Vagina (tissue), 2 donors: ENCODE data around the gene ATIC. TPM values are rescaled to one million over a fixed set of nuclear protein-coding genes. Genes with fewer than 3 reads are reported as not detected.

Source experiments
- DNase-seq, 2 donors: peaks; one replicate each; pipeline ENCODE4 v3.0.0-alpha.2; 2017; ENCODE audit errors: extremely low spot score in 2 of 2
- H3K27ac ChIP-seq: fragments of 200-600 bp; sonication (generic); one replicate; pipeline ENCODE4 v1.5.1; 2019
- H3K27me3 ChIP-seq: fragments of 200-600 bp; sonication (generic); one replicate; pipeline ENCODE4 v1.5.1; 2019
- H3K36me3 ChIP-seq, 2 donors: fragments of 200-600 bp; sonication (generic); one replicate each; pipeline ENCODE4 v1.5.1; 2017 to 2019
- H3K4me1 ChIP-seq: fragments of 200-600 bp; sonication (generic); one replicate; pipeline ENCODE4 v1.5.1; 2019
- H3K4me3 ChIP-seq, 2 donors: fragments of 200-600 bp; sonication (generic); 1 replicate in 1 of 2; 2 replicates in 1 of 2; pipeline ENCODE4 v1.5.1; 2016 to 2019
- H3K9me3 ChIP-seq: fragments of 200-600 bp; sonication (generic); one replicate; pipeline ENCODE4 v1.5.1; 2019
- CTCF ChIP-seq, 3 experiments: fragments of 450-650 bp in 2 of 3; fragments of 200-600 bp in 1 of 3; sonication (generic) in 1 of 3; IDR thresholded peaks; one replicate each; pipeline ENCODE4 v1.5.1; 2017 to 2019; ENCODE audit warnings: antibody characterized with exemption in 3 of 3, mild to moderate bottlenecking in 2 of 3, moderate library complexity in 2 of 3
- POLR2A ChIP-seq, 2 donors: fragments of 450-650 bp; IDR thresholded peaks; one replicate each; pipeline ENCODE4 v1.6.1; 2017; ENCODE audit warnings: antibody characterized with exemption in 2 of 2, mild to moderate bottlenecking in 2 of 2, moderate library complexity in 2 of 2
- POLR2AphosphoS5 ChIP-seq, 2 donors: sonication (generic); formaldehyde crosslinking; IDR thresholded peaks; one replicate each; pipeline ENCODE4 v1.9.0; 2017; ENCODE audit warnings: antibody characterized with exemption in 2 of 2, mild to moderate bottlenecking in 2 of 2, low read depth in 1 of 2; ENCODE audit not compliant: insufficient read depth in 1 of 2
- intact Hi-C: fragments of 100-400 bp; cut with DNase I; formaldehyde crosslinking; loops from one replicate; pipeline ENCODE4 v1.15.1; 2023
- total RNA-seq: library from RNA; depleted of rRNA; stranded (reverse); fragments of >200 nt; gene quantifications from one replicate; pipeline ENCODE4 v1.2.3, GENCODE V29; 2016

ATIC gene
- total RNA-seq, 1 donor from 2014 or later, result 75.6 TPM

- Histone ChIP-seq H3K9me3 (no peaks in the 10 kb centered on the region), H3K4me1 (no peaks in the 10 kb centered on the region), H3K36me3 (peaks cover 0 to 42% of the 10 kb centered on the region in 2 donors), H3K27me3 (no peaks in the 10 kb centered on the region), H3K4me3 (no peak overlapping the region), H3K27ac (no peak overlapping the region)
- TF ChIP-seq POLR2AphosphoS5 (IDR thresholded peaks at IDR 0.05; ENCODE audit: insufficient read depth in 1 of 2, low read depth in 1 of 2) (no peak), CTCF (IDR thresholded peaks at IDR 0.05) (no peak), POLR2A (IDR thresholded peaks at IDR 0.05) (no peak)
- no peak for DNase-seq
- intact Hi-C loops, result no loop called here
These were observed 72.9 kb downstream of the ATIC start for GRCh38 chr2:215384710-215385109.

GRCh38 chr2:215386566-215386965, 74.7 kb downstream of the ATIC start:
- Histone ChIP-seq H3K27ac (no peak overlapping the region), H3K4me3 (no peak overlapping the region), H3K36me3 (peaks cover 0 to 47% of the 10 kb centered on the region in 2 donors), H3K4me1 (no peaks in the 10 kb centered on the region), H3K27me3 (no peaks in the 10 kb centered on the region), H3K9me3 (no peaks in the 10 kb centered on the region)
- intact Hi-C loops, result no loop called here
- no peak for DNase-seq
- TF ChIP-seq POLR2AphosphoS5 (IDR thresholded peaks at IDR 0.05; ENCODE audit: insufficient read depth in 1 of 2, low read depth in 1 of 2), result no peak
- TF ChIP-seq CTCF (IDR thresholded peaks at IDR 0.05), result no peak
- TF ChIP-seq POLR2A (IDR thresholded peaks at IDR 0.05), result no peak

GRCh38 chr2:215388002-215388728, 76.3 kb downstream of the ATIC start:
- no peak overlapping the region for H3K27ac ChIP-seq
- intact Hi-C loops, result no loop called here
- TF ChIP-seq POLR2A (IDR thresholded peaks at IDR 0.05) (no peak), POLR2AphosphoS5 (IDR thresholded peaks at IDR 0.05; ENCODE audit: insufficient read depth in 1 of 2, low read depth in 1 of 2) (no peak), CTCF (IDR thresholded peaks at IDR 0.05) (no peak)
- no peak for DNase-seq
- H3K4me3 ChIP-seq, result no peak overlapping the region
- no peaks in the 10 kb centered on the region for H3K9me3 ChIP-seq
- no peaks in the 10 kb centered on the region for H3K4me1 ChIP-seq
- H3K36me3 ChIP-seq, result peaks cover 0 to 44% of the 10 kb centered on the region in 2 donors
- no peaks in the 10 kb centered on the region for H3K27me3 ChIP-seq

GRCh38 chr2:215390550-215390913, 78.7 kb downstream of the ATIC start:
- no peak overlapping the region for H3K4me3 ChIP-seq
- H3K4me1 ChIP-seq, result no peaks in the 10 kb centered on the region
- H3K27me3 ChIP-seq, result no peaks in the 10 kb centered on the region
- H3K9me3 ChIP-seq, result no peaks in the 10 kb centered on the region
- TF ChIP-seq POLR2A (IDR thresholded peaks at IDR 0.05) (no peak), POLR2AphosphoS5 (IDR thresholded peaks at IDR 0.05; ENCODE audit: insufficient read depth in 1 of 2, low read depth in 1 of 2) (no peak), CTCF (IDR thresholded peaks at IDR 0.05) (no peak)
- H3K36me3 ChIP-seq, result peaks cover 0 to 36% of the 10 kb centered on the region in 2 donors
- no peak for DNase-seq
- H3K27ac ChIP-seq, result no peak overlapping the region
- intact Hi-C loops, result no loop called here

GRCh38 chr2:215391531-215391930, 79.7 kb downstream of the ATIC start:
- no peaks in the 10 kb centered on the region for H3K9me3 ChIP-seq
- intact Hi-C loops, result no loop called here
- H3K36me3 ChIP-seq, result peaks cover 0 to 36% of the 10 kb centered on the region in 2 donors
- TF ChIP-seq CTCF (IDR thresholded peaks at IDR 0.05) (no peak), POLR2A (IDR thresholded peaks at IDR 0.05) (no peak), POLR2AphosphoS5 (IDR thresholded peaks at IDR 0.05; ENCODE audit: insufficient read depth in 1 of 2, low read depth in 1 of 2) (no peak)
- no peaks in the 10 kb centered on the region for H3K27me3 ChIP-seq
- no peaks in the 10 kb centered on the region for H3K4me1 ChIP-seq
- H3K27ac ChIP-seq, result no peak overlapping the region
- DNase-seq, result no peak
- H3K4me3 ChIP-seq, result no peak overlapping the region
